IPS-18a (cell line): ENCODE measurements around the gene ADGRF3.
"Not testable (repeated sequence)": the region's sequence is repeated elsewhere in the genome, so short reads cannot be mapped to it uniquely, and the experiment has no call there.

ENCODE experiments used
- H3K27ac ChIP-seq: one replicate; pipeline ENCODE4 v1.5.1; 2013; ENCODE audit warnings: low read length
- H3K27me3 ChIP-seq: one replicate; pipeline ENCODE4 v1.6.1; 2013; ENCODE audit warnings: mild to moderate bottlenecking, low read length; ENCODE audit not compliant: control insufficient read depth, insufficient read depth
- H3K36me3 ChIP-seq: one replicate; pipeline ENCODE4 v1.6.1; 2013; ENCODE audit warnings: low read depth, low read length; ENCODE audit not compliant: control insufficient read depth
- H3K4me1 ChIP-seq: one replicate; pipeline ENCODE4 v1.6.1; 2013; ENCODE audit warnings: low read depth, low read length; ENCODE audit not compliant: control insufficient read depth
- H3K4me3 ChIP-seq: one replicate; pipeline ENCODE4 v1.5.1; 2013; ENCODE audit warnings: low read length
- H3K9ac ChIP-seq: one replicate; pipeline ENCODE4 v1.6.1; 2013; ENCODE audit warnings: mild to moderate bottlenecking, low read length, moderate library complexity
- H3K9me3 ChIP-seq: one replicate; pipeline ENCODE4 v1.6.1; 2013; ENCODE audit warnings: low read depth, low read length; ENCODE audit not compliant: control insufficient read depth

The ADGRF3 gene, protein sequence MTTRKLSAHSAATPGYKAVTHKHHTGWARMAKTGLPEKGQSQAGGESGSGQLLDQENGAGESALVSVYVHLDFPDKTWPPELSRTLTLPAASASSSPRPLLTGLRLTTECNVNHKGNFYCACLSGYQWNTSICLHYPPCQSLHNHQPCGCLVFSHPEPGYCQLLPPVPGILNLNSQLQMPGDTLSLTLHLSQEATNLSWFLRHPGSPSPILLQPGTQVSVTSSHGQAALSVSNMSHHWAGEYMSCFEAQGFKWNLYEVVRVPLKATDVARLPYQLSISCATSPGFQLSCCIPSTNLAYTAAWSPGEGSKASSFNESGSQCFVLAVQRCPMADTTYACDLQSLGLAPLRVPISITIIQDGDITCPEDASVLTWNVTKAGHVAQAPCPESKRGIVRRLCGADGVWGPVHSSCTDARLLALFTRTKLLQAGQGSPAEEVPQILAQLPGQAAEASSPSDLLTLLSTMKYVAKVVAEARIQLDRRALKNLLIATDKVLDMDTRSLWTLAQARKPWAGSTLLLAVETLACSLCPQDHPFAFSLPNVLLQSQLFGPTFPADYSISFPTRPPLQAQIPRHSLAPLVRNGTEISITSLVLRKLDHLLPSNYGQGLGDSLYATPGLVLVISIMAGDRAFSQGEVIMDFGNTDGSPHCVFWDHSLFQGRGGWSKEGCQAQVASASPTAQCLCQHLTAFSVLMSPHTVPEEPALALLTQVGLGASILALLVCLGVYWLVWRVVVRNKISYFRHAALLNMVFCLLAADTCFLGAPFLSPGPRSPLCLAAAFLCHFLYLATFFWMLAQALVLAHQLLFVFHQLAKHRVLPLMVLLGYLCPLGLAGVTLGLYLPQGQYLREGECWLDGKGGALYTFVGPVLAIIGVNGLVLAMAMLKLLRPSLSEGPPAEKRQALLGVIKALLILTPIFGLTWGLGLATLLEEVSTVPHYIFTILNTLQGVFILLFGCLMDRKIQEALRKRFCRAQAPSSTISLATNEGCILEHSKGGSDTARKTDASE

DNA sequence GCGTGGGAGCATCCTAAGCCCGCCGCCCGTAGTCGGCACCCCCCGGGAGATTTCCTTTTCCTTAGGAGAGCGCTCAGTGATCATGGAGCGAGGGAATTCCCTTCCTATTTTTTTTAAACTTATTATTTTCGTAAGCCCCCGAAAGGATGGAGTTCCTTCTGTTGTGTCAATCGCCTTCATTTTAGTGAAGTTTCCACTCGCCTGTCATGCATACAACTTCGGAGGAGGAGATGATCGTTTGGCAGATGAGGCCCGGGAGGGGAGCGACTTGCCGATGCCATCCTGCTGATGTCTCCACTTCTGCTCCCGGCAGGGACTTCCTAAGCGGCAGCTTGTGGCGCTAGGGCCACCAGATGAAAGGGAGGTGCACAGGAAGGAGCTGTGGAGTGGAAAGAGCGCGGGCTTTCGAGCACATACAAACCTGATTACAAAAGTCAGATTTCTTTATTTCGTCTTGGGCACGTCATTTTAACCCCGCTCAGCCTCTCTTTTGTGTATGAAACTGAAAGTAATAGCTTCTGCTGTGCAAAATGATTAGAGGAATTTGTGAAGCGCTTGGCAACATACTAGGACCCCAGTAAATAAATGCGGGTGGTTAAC lies at the start of gene ADGRF3:
Gene ADGRF3 (minus strand): TSS at position 336 of the 600 bp plus-strand sequence. CDS start 555 bp downstream, outside the sequence.
- no peaks in the 10 kb centered on the region for H3K27me3 ChIP-seq
- no peaks in the 10 kb centered on the region for H3K9me3 ChIP-seq
- H3K4me1 ChIP-seq = peaks cover 16% of the 10 kb centered on the region
- H3K27ac ChIP-seq = peak within 1 kb of the TSS; percentile 87
- H3K9ac ChIP-seq = peak within 1 kb of the TSS; percentile 97
- no peaks in the 10 kb centered on the region for H3K36me3 ChIP-seq
- peak within 1 kb of the TSS; percentile 97 for H3K4me3 ChIP-seq

DNA sequence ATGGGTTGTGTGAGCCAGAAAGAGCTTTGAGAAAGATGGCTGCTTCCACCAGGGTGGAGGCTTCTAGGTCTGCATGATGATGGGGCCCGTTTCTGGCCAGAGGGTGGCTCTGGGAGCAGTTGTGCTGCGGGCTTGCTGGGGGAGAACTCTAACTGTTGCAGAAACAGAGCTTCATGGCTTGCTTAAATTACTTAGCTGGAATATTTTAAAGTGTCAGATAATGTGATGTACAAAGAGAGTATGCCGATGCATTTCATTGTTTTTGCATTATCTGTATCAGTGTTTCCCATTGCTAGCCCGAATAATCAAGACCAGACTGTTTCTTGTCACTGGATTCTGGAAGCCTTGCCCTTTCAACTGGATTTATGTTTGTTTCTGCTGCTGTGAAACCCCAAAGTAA lies 48.8 kb upstream of the ADGRF3 start:
- Histone ChIP-seq H3K9ac (no peak overlapping the region), H3K4me3 (no peak overlapping the region), H3K9me3 (no peaks in the 10 kb centered on the region), H3K27me3 (no peaks in the 10 kb centered on the region), H3K36me3 (no peaks in the 10 kb centered on the region), H3K27ac (no peak overlapping the region), H3K4me1 (no peaks in the 10 kb centered on the region)

DNA sequence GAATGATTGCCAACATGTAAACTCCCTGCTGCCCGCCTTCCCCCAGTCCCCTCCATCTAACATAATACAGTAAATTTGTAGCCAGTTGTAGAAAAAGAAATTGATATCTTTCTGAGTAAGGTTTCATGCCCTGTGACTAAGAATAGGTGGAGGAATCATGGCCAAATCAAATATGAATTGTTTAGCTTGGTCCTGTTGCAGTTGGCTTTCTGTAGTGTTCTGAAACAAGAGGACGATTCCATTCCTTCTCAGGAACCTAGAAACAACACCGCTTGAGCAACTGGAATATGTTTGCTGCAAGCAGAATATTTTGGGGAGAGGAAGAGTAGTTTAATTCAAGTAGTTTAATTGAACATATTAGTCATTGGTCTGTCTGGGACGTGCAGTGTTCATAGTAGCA lies 48.1 kb upstream of the ADGRF3 start:
- no peaks in the 10 kb centered on the region for H3K9me3 ChIP-seq
- H3K9ac ChIP-seq = no peak overlapping the region
- no peaks in the 10 kb centered on the region for H3K27me3 ChIP-seq
- no peak overlapping the region for H3K27ac ChIP-seq
- no peak overlapping the region for H3K4me3 ChIP-seq
- no peaks in the 10 kb centered on the region for H3K4me1 ChIP-seq
- peaks cover 6% of the 10 kb centered on the region for H3K36me3 ChIP-seq

DNA sequence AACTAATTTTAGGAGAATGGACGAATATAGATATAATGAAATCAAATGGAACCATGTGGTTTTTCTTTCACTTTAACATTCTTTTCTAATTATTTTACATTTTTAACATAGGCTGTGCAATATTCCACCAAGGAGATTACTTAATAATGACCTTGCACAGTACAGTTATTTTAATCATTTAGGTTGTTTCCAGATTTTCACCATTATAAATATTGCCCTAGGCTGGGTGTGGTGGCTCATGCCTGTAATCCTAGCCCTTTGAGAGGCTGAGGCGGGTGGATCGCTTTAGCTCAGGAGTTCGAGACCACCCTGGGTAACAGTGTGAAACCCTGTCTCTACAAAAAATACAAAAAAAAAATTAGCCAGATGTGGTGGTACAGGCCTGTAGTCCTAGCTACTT lies 40.6 kb upstream of the ADGRF3 start:
- H3K9ac ChIP-seq = no peak overlapping the region
- H3K36me3 ChIP-seq = peaks cover 45% of the 10 kb centered on the region
- H3K4me3 ChIP-seq = no peak overlapping the region
- H3K27me3 ChIP-seq = no peaks in the 10 kb centered on the region
- H3K4me1 ChIP-seq = no peaks in the 10 kb centered on the region
- no peaks in the 10 kb centered on the region for H3K9me3 ChIP-seq
- H3K27ac ChIP-seq = no peak overlapping the region

DNA sequence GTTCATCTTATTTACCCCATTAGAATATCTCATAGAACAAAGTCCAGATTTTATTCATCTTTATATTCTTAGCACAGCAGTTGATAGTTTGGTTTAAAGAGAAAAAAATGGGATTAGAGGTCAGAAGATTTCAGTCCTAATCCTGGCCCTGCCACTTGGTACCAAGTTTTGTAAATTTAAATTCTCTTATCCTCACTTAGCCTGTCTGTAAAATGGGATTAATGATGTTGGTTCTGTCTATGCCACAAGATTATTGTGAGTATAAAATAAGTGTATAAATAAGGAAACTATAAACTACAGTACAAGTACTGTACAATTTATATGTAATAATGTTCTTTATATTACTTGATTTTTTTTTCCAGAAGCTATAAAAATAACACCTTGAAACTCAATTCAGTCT lies 38.0 kb upstream of the ADGRF3 start:
- Histone ChIP-seq H3K27ac (no peak overlapping the region), H3K27me3 (no peaks in the 10 kb centered on the region), H3K36me3 (peaks cover 45% of the 10 kb centered on the region), H3K9me3 (no peaks in the 10 kb centered on the region), H3K4me3 (no peak overlapping the region), H3K9ac (no peak overlapping the region), H3K4me1 (no peaks in the 10 kb centered on the region)

DNA sequence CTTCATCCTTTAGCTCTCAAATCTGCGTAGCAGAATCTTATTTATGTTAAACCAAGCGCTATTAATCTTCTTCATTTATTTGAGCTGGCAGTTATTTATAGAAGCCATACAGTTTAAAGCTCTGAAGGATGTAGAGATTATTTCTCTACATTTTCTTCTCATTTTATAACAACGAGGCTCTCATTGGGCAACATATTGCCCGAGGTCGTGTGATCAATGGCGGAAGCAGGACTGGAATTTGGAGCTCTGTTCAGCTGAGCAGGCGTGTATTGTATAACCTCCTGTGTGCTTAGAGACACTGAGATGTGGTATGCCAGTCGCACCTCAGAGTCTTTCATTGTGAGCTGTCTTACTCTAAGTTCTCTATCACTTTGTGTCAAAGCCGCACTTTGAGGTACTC lies 37.6 kb upstream of the ADGRF3 start:
- H3K9ac ChIP-seq = no peak overlapping the region
- no peaks in the 10 kb centered on the region for H3K9me3 ChIP-seq
- H3K27ac ChIP-seq = no peak overlapping the region
- H3K4me3 ChIP-seq = no peak overlapping the region
- no peaks in the 10 kb centered on the region for H3K27me3 ChIP-seq
- peaks cover 41% of the 10 kb centered on the region for H3K36me3 ChIP-seq
- H3K4me1 ChIP-seq = no peaks in the 10 kb centered on the region

DNA sequence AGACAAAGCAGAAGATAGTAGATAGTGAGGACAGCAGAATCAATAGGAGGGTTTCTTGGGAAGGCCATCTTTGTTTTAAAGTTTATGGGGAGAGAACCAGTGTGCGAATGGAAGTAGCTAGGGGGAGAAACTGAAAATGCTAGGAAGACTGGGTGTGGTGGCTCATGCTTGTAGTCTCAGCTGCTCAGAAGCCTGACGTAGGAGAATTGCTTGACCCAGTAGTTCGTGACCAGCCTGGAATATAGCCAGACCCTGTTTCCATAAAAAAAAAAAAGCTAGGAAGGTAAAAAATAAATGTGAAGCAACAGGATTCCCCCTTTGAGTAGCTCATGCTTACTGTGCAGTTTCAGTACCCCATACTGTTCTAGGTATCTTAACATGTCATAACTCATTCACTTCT lies 36.0 kb upstream of the ADGRF3 start:
- H3K27ac ChIP-seq = no peak overlapping the region
- no peaks in the 10 kb centered on the region for H3K9me3 ChIP-seq
- H3K4me1 ChIP-seq = no peaks in the 10 kb centered on the region
- H3K9ac ChIP-seq = no peak overlapping the region
- no peaks in the 10 kb centered on the region for H3K27me3 ChIP-seq
- no peak overlapping the region for H3K4me3 ChIP-seq
- H3K36me3 ChIP-seq = peaks cover 42% of the 10 kb centered on the region

DNA sequence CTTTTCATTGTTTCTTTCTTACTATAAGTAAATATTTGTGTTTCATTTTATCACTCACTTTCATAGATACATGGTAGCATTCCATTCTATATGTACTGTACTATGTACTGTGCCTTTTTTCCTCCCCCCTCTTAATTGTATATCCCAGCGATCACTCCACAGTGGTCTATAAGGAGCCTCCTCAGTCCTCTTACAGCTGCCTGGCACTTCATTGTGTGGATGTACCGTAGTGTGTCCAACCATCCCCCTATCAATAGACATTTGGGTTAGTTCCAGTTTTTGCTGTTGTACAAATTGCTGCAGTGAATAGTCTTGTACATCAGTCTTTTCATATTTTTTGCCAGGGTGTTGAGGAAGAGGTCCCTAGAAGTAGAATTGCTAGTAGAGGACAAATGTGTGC lies 33.7 kb upstream of the ADGRF3 start:
- Histone ChIP-seq H3K4me1 (no peaks in the 10 kb centered on the region), H3K27me3 (no peaks in the 10 kb centered on the region), H3K9me3 (no peaks in the 10 kb centered on the region), H3K27ac (no peak overlapping the region), H3K36me3 (peaks cover 36% of the 10 kb centered on the region), H3K9ac (no peak overlapping the region), H3K4me3 (no peak overlapping the region)

DNA sequence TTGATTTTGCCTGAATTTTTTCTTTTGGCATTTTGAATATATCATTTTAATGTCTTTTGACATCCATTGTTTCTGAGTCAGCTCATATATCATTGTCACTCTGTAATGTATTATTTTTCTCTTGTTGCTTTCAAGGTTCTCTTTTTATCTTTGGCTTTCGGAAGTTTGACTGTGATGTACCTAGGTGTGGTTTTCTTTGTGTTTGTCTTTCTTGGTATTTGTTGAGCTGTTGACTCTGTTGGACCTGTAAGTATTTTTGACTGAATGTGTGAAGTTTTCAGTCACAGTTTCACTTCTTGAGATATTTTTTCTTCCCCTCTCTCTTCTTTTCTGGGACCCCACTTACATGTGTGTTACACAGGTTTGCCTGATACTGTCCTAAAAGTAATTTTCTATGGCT lies 30.2 kb upstream of the ADGRF3 start:
- H3K9ac ChIP-seq = no peak overlapping the region
- H3K4me3 ChIP-seq = no peak overlapping the region
- H3K27me3 ChIP-seq = no peaks in the 10 kb centered on the region
- H3K9me3 ChIP-seq = no peaks in the 10 kb centered on the region
- H3K36me3 ChIP-seq = peaks cover 45% of the 10 kb centered on the region
- H3K27ac ChIP-seq = no peak overlapping the region
- H3K4me1 ChIP-seq = no peaks in the 10 kb centered on the region

DNA sequence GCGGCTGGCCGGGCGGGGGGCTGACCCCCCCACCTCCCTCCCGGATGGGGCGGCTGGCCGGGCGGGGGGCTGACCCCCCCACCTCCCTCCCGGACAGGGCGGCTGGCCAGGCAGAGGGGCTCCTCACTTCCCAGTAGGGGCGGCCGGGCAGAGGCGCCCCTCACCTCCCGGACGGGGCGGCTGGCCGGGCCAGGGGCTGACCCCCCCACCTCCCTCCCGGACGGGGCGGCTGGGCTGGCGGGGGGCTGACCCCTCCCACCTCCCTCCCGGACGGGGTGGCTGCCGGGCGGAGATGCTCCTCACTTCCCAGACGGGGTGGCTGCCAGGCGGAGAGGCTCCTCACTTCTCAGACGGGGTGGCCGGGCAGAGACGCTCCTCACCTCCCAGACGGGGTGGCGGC lies 24.3 kb upstream of the ADGRF3 start:
- H3K9ac ChIP-seq, H3K27me3 ChIP-seq, H3K9me3 ChIP-seq, H3K4me3 ChIP-seq, H3K27ac ChIP-seq, H3K4me1 ChIP-seq: not testable (repeated sequence)
- H3K36me3 ChIP-seq = peaks cover 45% of the 10 kb centered on the region

DNA sequence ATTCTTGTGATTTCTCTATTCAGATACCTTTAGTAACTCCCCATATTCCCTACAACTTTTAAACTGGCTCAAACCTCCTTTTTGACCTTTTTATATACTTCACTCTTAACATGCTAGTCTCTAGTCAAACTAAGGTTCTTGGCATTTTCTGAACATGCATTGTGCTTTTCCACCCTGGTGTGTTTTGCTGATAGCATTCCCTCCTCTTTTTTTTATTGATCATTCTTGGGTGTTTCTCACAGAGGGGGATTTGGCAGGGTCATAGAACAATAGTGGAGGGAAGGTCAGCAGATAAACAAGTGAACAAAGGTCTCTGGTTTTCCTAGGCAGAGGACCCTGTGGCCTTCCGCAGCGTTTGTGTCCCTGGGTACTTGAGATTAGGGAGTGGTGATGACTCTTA lies 23.1 kb upstream of the ADGRF3 start:
- not testable (repeated sequence) for H3K4me3 ChIP-seq, H3K27ac ChIP-seq, H3K9ac ChIP-seq, H3K9me3 ChIP-seq, H3K4me1 ChIP-seq, H3K27me3 ChIP-seq
- H3K36me3 ChIP-seq = peaks cover 38% of the 10 kb centered on the region
